ENCODE measurements around the gene NOP53.
"Not testable (repeated sequence)": the region's sequence is repeated elsewhere in the genome, so short reads cannot be mapped to it uniquely, and the experiment has no call there.

DNA sequence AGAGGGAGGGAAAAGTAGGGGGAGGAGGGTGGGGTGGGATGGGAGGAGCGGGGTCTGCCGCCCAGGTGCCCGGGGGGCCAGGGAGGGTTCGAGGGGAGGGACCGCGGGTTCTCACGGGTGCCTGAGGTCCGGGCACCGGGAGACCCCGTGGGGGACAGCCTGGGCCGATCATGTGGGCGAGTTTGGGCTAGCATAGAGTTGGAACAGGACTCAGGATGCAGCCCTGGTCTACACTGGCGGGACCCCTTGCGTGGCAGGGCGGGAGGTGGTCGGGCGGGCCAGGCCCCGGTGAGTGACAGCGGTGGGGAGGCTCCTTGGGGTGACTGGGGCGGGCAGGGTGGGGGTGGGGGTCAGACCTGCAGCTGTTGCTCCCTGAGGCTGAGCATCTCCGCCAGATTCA, 57.8 kb downstream of the NOP53 start:
- TF ChIP-seq, protein P1, sequence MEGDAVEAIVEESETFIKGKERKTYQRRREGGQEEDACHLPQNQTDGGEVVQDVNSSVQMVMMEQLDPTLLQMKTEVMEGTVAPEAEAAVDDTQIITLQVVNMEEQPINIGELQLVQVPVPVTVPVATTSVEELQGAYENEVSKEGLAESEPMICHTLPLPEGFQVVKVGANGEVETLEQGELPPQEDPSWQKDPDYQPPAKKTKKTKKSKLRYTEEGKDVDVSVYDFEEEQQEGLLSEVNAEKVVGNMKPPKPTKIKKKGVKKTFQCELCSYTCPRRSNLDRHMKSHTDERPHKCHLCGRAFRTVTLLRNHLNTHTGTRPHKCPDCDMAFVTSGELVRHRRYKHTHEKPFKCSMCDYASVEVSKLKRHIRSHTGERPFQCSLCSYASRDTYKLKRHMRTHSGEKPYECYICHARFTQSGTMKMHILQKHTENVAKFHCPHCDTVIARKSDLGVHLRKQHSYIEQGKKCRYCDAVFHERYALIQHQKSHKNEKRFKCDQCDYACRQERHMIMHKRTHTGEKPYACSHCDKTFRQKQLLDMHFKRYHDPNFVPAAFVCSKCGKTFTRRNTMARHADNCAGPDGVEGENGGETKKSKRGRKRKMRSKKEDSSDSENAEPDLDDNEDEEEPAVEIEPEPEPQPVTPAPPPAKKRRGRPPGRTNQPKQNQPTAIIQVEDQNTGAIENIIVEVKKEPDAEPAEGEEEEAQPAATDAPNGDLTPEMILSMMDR (IDR thresholded peaks at IDR 0.05; ENCODE audit: borderline replicate concordance, extremely low read depth, low read length, poor library complexity, severe bottlenecking): not testable (repeated sequence)
- not testable (repeated sequence) for TF ChIP-seq EZH2 (IDR thresholded peaks at IDR 0.05; ENCODE audit: borderline replicate concordance, low read depth, low read length, severe bottlenecking)
